IPS-18a (cell line): ENCODE results near the gene UNC45B.
"Not testable (repeated sequence)": the region's sequence is repeated elsewhere in the genome, so short reads cannot be mapped to it uniquely, and the experiment has no call there.

ENCODE experiments used
- H3K27ac ChIP-seq: one replicate; pipeline ENCODE4 v1.5.1; 2013; ENCODE audit warnings: low read length
- H3K27me3 ChIP-seq: one replicate; pipeline ENCODE4 v1.6.1; 2013; ENCODE audit warnings: mild to moderate bottlenecking, low read length; ENCODE audit not compliant: control insufficient read depth, insufficient read depth
- H3K36me3 ChIP-seq: one replicate; pipeline ENCODE4 v1.6.1; 2013; ENCODE audit warnings: low read depth, low read length; ENCODE audit not compliant: control insufficient read depth
- H3K4me1 ChIP-seq: one replicate; pipeline ENCODE4 v1.6.1; 2013; ENCODE audit warnings: low read depth, low read length; ENCODE audit not compliant: control insufficient read depth
- H3K4me3 ChIP-seq: one replicate; pipeline ENCODE4 v1.5.1; 2013; ENCODE audit warnings: low read length
- H3K9ac ChIP-seq: one replicate; pipeline ENCODE4 v1.6.1; 2013; ENCODE audit warnings: mild to moderate bottlenecking, low read length, moderate library complexity
- H3K9me3 ChIP-seq: one replicate; pipeline ENCODE4 v1.6.1; 2013; ENCODE audit warnings: low read depth, low read length; ENCODE audit not compliant: control insufficient read depth

The UNC45B gene

GRCh38 chr17:35176897-35177296 is 29.3 kb downstream of the UNC45B start:
- H3K27ac ChIP-seq = no peak overlapping the region
- H3K9me3 ChIP-seq = no peaks in the 10 kb centered on the region
- H3K4me1 ChIP-seq = no peaks in the 10 kb centered on the region
- H3K36me3 ChIP-seq = no peaks in the 10 kb centered on the region
- no peak overlapping the region for H3K4me3 ChIP-seq
- H3K27me3 ChIP-seq = no peaks in the 10 kb centered on the region
- no peak overlapping the region for H3K9ac ChIP-seq

GRCh38 chr17:35179379-35179778 is 31.8 kb downstream of the UNC45B start:
- not testable (repeated sequence) for H3K36me3 ChIP-seq, H3K9me3 ChIP-seq, H3K4me3 ChIP-seq, H3K9ac ChIP-seq, H3K4me1 ChIP-seq, H3K27ac ChIP-seq, H3K27me3 ChIP-seq

- Histone ChIP-seq H3K27ac (no peak overlapping the region), H3K9me3 (no peaks in the 10 kb centered on the region), H3K36me3 (no peaks in the 10 kb centered on the region), H3K4me3 (no peak overlapping the region), H3K9ac (no peak overlapping the region), H3K4me1 (no peaks in the 10 kb centered on the region), H3K27me3 (no peaks in the 10 kb centered on the region)
Observed at GRCh38 chr17:35183332-35183731, 35.7 kb downstream of the UNC45B start.

- no peak overlapping the region for H3K4me3 ChIP-seq
- H3K27me3 ChIP-seq = no peaks in the 10 kb centered on the region
- H3K9ac ChIP-seq = no peak overlapping the region
- H3K27ac ChIP-seq = no peak overlapping the region
- H3K4me1 ChIP-seq = no peaks in the 10 kb centered on the region
- no peaks in the 10 kb centered on the region for H3K9me3 ChIP-seq
- no peaks in the 10 kb centered on the region for H3K36me3 ChIP-seq
Observed at GRCh38 chr17:35184274-35184673, 36.7 kb downstream of the UNC45B start.

- no peaks in the 10 kb centered on the region for H3K4me1 ChIP-seq
- no peak overlapping the region for H3K27ac ChIP-seq
- H3K27me3 ChIP-seq = no peaks in the 10 kb centered on the region
- H3K9me3 ChIP-seq = no peaks in the 10 kb centered on the region
- no peak overlapping the region for H3K4me3 ChIP-seq
- no peaks in the 10 kb centered on the region for H3K36me3 ChIP-seq
- no peak overlapping the region for H3K9ac ChIP-seq
Observed at GRCh38 chr17:35185849-35186248, 38.2 kb downstream of the UNC45B start.

GRCh38 chr17:35187481-35187880 is 39.9 kb downstream of the UNC45B start:
- no peaks in the 10 kb centered on the region for H3K4me1 ChIP-seq

GRCh38 chr17:35188111-35188510 is 40.5 kb downstream of the UNC45B start:
- no peak overlapping the region for H3K4me3 ChIP-seq
- no peaks in the 10 kb centered on the region for H3K9me3 ChIP-seq
- H3K27me3 ChIP-seq = no peaks in the 10 kb centered on the region
- no peaks in the 10 kb centered on the region for H3K36me3 ChIP-seq
- no peak overlapping the region for H3K9ac ChIP-seq
- no peak overlapping the region for H3K27ac ChIP-seq
- H3K4me1 ChIP-seq = no peaks in the 10 kb centered on the region

More at GRCh38 chr17:35187481-35187880, 39.9 kb downstream of the UNC45B start:
- H3K4me3 ChIP-seq = no peak overlapping the region
- H3K36me3 ChIP-seq = no peaks in the 10 kb centered on the region
- no peaks in the 10 kb centered on the region for H3K27me3 ChIP-seq
- H3K27ac ChIP-seq = no peak overlapping the region
- H3K9ac ChIP-seq = no peak overlapping the region
- H3K9me3 ChIP-seq = no peaks in the 10 kb centered on the region

- Histone ChIP-seq H3K4me1 (no peaks in the 10 kb centered on the region), H3K27me3 (no peaks in the 10 kb centered on the region), H3K4me3 (no peak overlapping the region), H3K9me3 (no peaks in the 10 kb centered on the region), H3K27ac (no peak overlapping the region), H3K36me3 (no peaks in the 10 kb centered on the region), H3K9ac (no peak overlapping the region)
Observed at GRCh38 chr17:35189291-35189690, 41.7 kb downstream of the UNC45B start.

GRCh38 chr17:35191001-35191695 is 43.5 kb downstream of the UNC45B start:
- Histone ChIP-seq H3K4me3 (no peak overlapping the region), H3K36me3 (no peaks in the 10 kb centered on the region), H3K9me3 (no peaks in the 10 kb centered on the region), H3K4me1 (no peaks in the 10 kb centered on the region), H3K9ac (no peak overlapping the region), H3K27me3 (no peaks in the 10 kb centered on the region), H3K27ac (no peak overlapping the region)

GRCh38 chr17:35192708-35193107 is 45.1 kb downstream of the UNC45B start:
- Histone ChIP-seq H3K36me3 (no peaks in the 10 kb centered on the region), H3K27me3 (no peaks in the 10 kb centered on the region), H3K4me3 (no peak overlapping the region), H3K9ac (no peak overlapping the region), H3K4me1 (no peaks in the 10 kb centered on the region), H3K27ac (no peak overlapping the region), H3K9me3 (peaks cover 8% of the 10 kb centered on the region)

GRCh38 chr17:35194001-35194400 is 46.4 kb downstream of the UNC45B start, which contains the start of gene SLC35G3:
TSS of gene SLC35G3 (minus strand) at chr17:35194393. CDS start at chr17:35194307, 86 bp downstream.
- not testable (repeated sequence) for H3K27ac ChIP-seq, H3K9ac ChIP-seq, H3K27me3 ChIP-seq, H3K4me3 ChIP-seq, H3K36me3 ChIP-seq, H3K4me1 ChIP-seq, H3K9me3 ChIP-seq

- not testable (repeated sequence) for H3K4me3 ChIP-seq, H3K27me3 ChIP-seq, H3K4me1 ChIP-seq, H3K36me3 ChIP-seq, H3K27ac ChIP-seq, H3K9me3 ChIP-seq, H3K9ac ChIP-seq
Observed at GRCh38 chr17:35195062-35195461, 47.4 kb downstream of the UNC45B start.
